ENCODE data around the gene GIT2.

DNA sequence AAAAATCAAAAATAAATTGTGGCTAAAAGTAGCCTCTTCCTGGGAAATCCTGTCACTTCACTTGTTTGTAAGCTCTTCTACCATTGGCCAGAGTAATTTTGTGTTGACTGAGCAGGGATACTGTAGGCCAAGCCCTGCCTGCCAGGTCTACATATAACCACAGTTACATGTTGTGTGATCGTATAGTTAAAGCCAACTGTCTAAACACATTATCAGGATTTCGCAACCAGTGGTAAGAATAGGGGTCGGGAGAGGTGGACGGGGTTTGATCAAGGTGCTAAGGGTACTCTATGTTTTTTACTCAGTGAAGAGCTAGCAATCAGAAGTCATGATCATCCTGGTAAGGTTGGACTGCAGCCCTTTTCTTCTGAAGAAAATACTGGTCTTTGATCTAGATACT, 16.5 kb upstream of the GIT2 start:
- TF ChIP-seq, protein P1, sequence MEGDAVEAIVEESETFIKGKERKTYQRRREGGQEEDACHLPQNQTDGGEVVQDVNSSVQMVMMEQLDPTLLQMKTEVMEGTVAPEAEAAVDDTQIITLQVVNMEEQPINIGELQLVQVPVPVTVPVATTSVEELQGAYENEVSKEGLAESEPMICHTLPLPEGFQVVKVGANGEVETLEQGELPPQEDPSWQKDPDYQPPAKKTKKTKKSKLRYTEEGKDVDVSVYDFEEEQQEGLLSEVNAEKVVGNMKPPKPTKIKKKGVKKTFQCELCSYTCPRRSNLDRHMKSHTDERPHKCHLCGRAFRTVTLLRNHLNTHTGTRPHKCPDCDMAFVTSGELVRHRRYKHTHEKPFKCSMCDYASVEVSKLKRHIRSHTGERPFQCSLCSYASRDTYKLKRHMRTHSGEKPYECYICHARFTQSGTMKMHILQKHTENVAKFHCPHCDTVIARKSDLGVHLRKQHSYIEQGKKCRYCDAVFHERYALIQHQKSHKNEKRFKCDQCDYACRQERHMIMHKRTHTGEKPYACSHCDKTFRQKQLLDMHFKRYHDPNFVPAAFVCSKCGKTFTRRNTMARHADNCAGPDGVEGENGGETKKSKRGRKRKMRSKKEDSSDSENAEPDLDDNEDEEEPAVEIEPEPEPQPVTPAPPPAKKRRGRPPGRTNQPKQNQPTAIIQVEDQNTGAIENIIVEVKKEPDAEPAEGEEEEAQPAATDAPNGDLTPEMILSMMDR (IDR thresholded peaks at IDR 0.05) = no peak
- no peak for TF ChIP-seq POLR2A (IDR thresholded peaks at IDR 0.05; ENCODE audit: low read depth)

Data from esophagus muscularis mucosa (tissue), 3 donors.